Measurements from ENCODE around the gene CREB5. TPM values are rescaled to one million over a fixed set of nuclear protein-coding genes. Genes with fewer than 3 reads are reported as not detected.

Gene CREB5
- total and polyA plus RNA-seq, 2 donors from 2014 or later, result 3.4 to 27.2 TPM

GRCh38 chr7:28706584-28706983, 294.3 kb downstream of the CREB5 start:
- no peaks in the 10 kb centered on the region for H3K9me3 ChIP-seq (ENCODE audit: control insufficient read depth in 2 of 3, insufficient read depth in 1 of 3, low read length in 3 of 3)
- H3K36me3 ChIP-seq (ENCODE audit: control insufficient read depth in 2 of 3, insufficient read depth in 3 of 3, low read length in 3 of 3), result no peaks in the 10 kb centered on the region
- H3K27me3 ChIP-seq (ENCODE audit: control insufficient read depth, insufficient read depth, low read length), result no peaks in the 10 kb centered on the region
- intact Hi-C loops (cut with DNase I), result no loop called here
- DNase-seq, result no peak
- TF ChIP-seq CTCF (IDR thresholded peaks at IDR 0.05; ENCODE audit: borderline replicate concordance, extremely low read depth, insufficient read depth), result no peak
- no peak overlapping the region for H3K9ac ChIP-seq (ENCODE audit: low read length in 3 of 3)
- peaks cover 0 to 4% (median 2%) of the 10 kb centered on the region in 3 donors for H3K4me1 ChIP-seq (ENCODE audit: control insufficient read depth in 2 of 3, insufficient read depth in 2 of 3, low read depth in 1 of 3, low read length in 3 of 3)
- H3K27ac ChIP-seq (ENCODE audit: low read depth in 2 of 2, low read length in 2 of 2), result no peak overlapping the region
- FAIRE-seq, result no peak
- no peak overlapping the region for H3K4me3 ChIP-seq (ENCODE audit: low read length in 3 of 3)

GRCh38 chr7:28707291-28707690, 295.0 kb downstream of the CREB5 start:
- Histone ChIP-seq H3K27me3 (ENCODE audit: control insufficient read depth, insufficient read depth, low read length) (no peaks in the 10 kb centered on the region), H3K36me3 (ENCODE audit: control insufficient read depth in 2 of 3, insufficient read depth in 3 of 3, low read length in 3 of 3) (no peaks in the 10 kb centered on the region), H3K4me3 (ENCODE audit: low read length in 3 of 3) (no peak overlapping the region), H3K4me1 (ENCODE audit: control insufficient read depth in 2 of 3, insufficient read depth in 2 of 3, low read depth in 1 of 3, low read length in 3 of 3) (peaks cover 0 to 4% (median 2%) of the 10 kb centered on the region in 3 donors), H3K9ac (ENCODE audit: low read length in 3 of 3) (no peak overlapping the region), H3K9me3 (ENCODE audit: control insufficient read depth in 2 of 3, insufficient read depth in 1 of 3, low read length in 3 of 3) (no peaks in the 10 kb centered on the region), H3K27ac (ENCODE audit: low read depth in 2 of 2, low read length in 2 of 2) (no peak overlapping the region)
- TF ChIP-seq CTCF (IDR thresholded peaks at IDR 0.05; ENCODE audit: borderline replicate concordance, extremely low read depth, insufficient read depth), result no peak
- no peak for FAIRE-seq
- intact Hi-C loops (cut with DNase I), result no loop called here
- no peak for DNase-seq

- DNase-seq (peak in 4 of 5 donors; percentile 62 to 85 (median 78)), FAIRE-seq (no peak)
- intact Hi-C loops (cut with DNase I), result no loop called here
- Histone ChIP-seq H3K4me1 (ENCODE audit: control insufficient read depth in 2 of 3, insufficient read depth in 2 of 3, low read depth in 1 of 3, low read length in 3 of 3) (peaks cover 0 to 4% (median 2%) of the 10 kb centered on the region in 3 donors), H3K9ac (ENCODE audit: low read length in 3 of 3) (no peak overlapping the region), H3K27ac (ENCODE audit: low read depth in 2 of 2, low read length in 2 of 2) (no peak overlapping the region), H3K4me3 (ENCODE audit: low read length in 3 of 3) (peak overlapping the region; percentile 19 to 28 (median 24)), H3K27me3 (ENCODE audit: control insufficient read depth, insufficient read depth, low read length) (no peaks in the 10 kb centered on the region), H3K9me3 (ENCODE audit: control insufficient read depth in 2 of 3, insufficient read depth in 1 of 3, low read length in 3 of 3) (no peaks in the 10 kb centered on the region), H3K36me3 (ENCODE audit: control insufficient read depth in 2 of 3, insufficient read depth in 3 of 3, low read length in 3 of 3) (no peaks in the 10 kb centered on the region)
- TF ChIP-seq CTCF (IDR thresholded peaks at IDR 0.05; ENCODE audit: borderline replicate concordance, extremely low read depth, insufficient read depth), result no peak
Measured at GRCh38 chr7:28708033-28708951, 296.0 kb downstream of the CREB5 start.
